Astrocyte (in vitro differentiated cells and primary cell): ENCODE data around the gene PCDHA2. TPM values are rescaled to one million over a fixed set of nuclear protein-coding genes. Genes with fewer than 3 reads are reported as not detected.

Source experiments
- DNase-seq: peaks from one replicate; pipeline ENCODE4 v3.0.0-alpha.2; 2010; ENCODE audit warnings: low read depth
- FAIRE-seq: peaks from 2 replicates; lab custom pipeline; 2011; peaks lifted over from hg19 to GRCh38; lab: Jason Lieb, UNC
- H2AFZ ChIP-seq: 2 replicates; pipeline ENCODE4 v1.6.0; 2012; ENCODE audit warnings: low read depth, low read length, inconsistent platforms
- H3K27ac ChIP-seq: 2 replicates; pipeline ENCODE4 v1.5.1; 2011; ENCODE audit warnings: low read depth, low read length, inconsistent platforms
- H3K27me3 ChIP-seq: 2 replicates; pipeline ENCODE4 v1.6.0; 2011; ENCODE audit warnings: low read length, inconsistent platforms; ENCODE audit not compliant: insufficient read depth
- H3K36me3 ChIP-seq: 2 replicates; pipeline ENCODE4 v1.5.1; 2011; ENCODE audit warnings: low read length, inconsistent platforms; ENCODE audit not compliant: insufficient read depth
- H3K4me1 ChIP-seq: 2 replicates; pipeline ENCODE4 v1.5.1; 2011; ENCODE audit warnings: low read length, inconsistent platforms; ENCODE audit not compliant: insufficient read depth
- H3K4me2 ChIP-seq: 2 replicates; pipeline ENCODE4 v1.6.0; 2012; ENCODE audit warnings: low read length, inconsistent platforms
- H3K4me3 ChIP-seq: 2 replicates; pipeline ENCODE4 v1.5.1; 2011; ENCODE audit warnings: low read depth, mild to moderate bottlenecking, low read length, inconsistent platforms; ENCODE audit not compliant: insufficient read depth
- H3K79me2 ChIP-seq: 2 replicates; pipeline ENCODE4 v1.6.0; 2012; ENCODE audit warnings: mild to moderate bottlenecking, low read length, inconsistent platforms; ENCODE audit not compliant: insufficient read depth
- H3K9ac ChIP-seq: 2 replicates; pipeline ENCODE4 v1.6.0; 2012; ENCODE audit warnings: mild to moderate bottlenecking, low read length, inconsistent platforms
- H3K9me3 ChIP-seq: 2 replicates; pipeline ENCODE4 v1.5.1; 2012; ENCODE audit warnings: low read depth, mild to moderate bottlenecking, low read length, inconsistent platforms; ENCODE audit not compliant: insufficient read depth
- H4K20me1 ChIP-seq: 2 replicates; pipeline ENCODE4 v1.6.0; 2012; ENCODE audit warnings: low read length, inconsistent platforms; ENCODE audit not compliant: insufficient read depth
- H3K27ac Mint-ChIP-seq: one replicate; pipeline ENCODE4 v1.8.0; 2021; ENCODE audit warnings: mild to moderate bottlenecking, mixed read lengths; ENCODE audit not compliant: unreplicated experiment
- H3K27me3 Mint-ChIP-seq: one replicate; pipeline ENCODE4 v1.8.0; 2021; ENCODE audit warnings: low read depth, mixed read lengths; ENCODE audit not compliant: unreplicated experiment
- H3K36me3 Mint-ChIP-seq: one replicate; pipeline ENCODE4 v1.8.0; 2021; ENCODE audit warnings: low read depth, mixed read lengths; ENCODE audit not compliant: unreplicated experiment
- H3K4me1 Mint-ChIP-seq: one replicate; pipeline ENCODE4 v1.8.0; 2021; ENCODE audit warnings: low read depth, mixed read lengths; ENCODE audit not compliant: unreplicated experiment
- H3K4me3 Mint-ChIP-seq: one replicate; pipeline ENCODE4 v1.8.0; 2021; ENCODE audit warnings: mild to moderate bottlenecking, moderate library complexity, mixed read lengths; ENCODE audit not compliant: unreplicated experiment
- H3K9me3 Mint-ChIP-seq: one replicate; pipeline ENCODE4 v1.8.0; 2021; ENCODE audit warnings: mild to moderate bottlenecking, mixed read lengths; ENCODE audit not compliant: unreplicated experiment
- CTCF ChIP-seq: IDR thresholded peaks from 2 replicates; pipeline ENCODE4 v1.5.1; 2011; ENCODE audit warnings: low read depth, mild to moderate bottlenecking, inconsistent platforms, low read length, moderate library complexity; ENCODE audit not compliant: insufficient read depth
- EZH2 ChIP-seq: IDR thresholded peaks from 2 replicates; pipeline ENCODE4 v1.6.1; 2012; ENCODE audit warnings: mild to moderate bottlenecking, low read length, inconsistent platforms; ENCODE audit not compliant: insufficient read depth
- total RNA-seq: library from RNA; stranded (reverse); gene quantifications from 2 replicates; pipeline ENCODE4 v1.2.1, GENCODE V29; 2021

PCDHA2 gene
- total RNA-seq, 1 donor from 2014 or later, result 2.3 TPM

- no peak within 1 kb of the TSS for H3K27ac ChIP-seq
- Mint-ChIP-seq H3K4me3 (no peak within 1 kb of the TSS), H3K27me3 (no peaks in the 10 kb centered on the region), H3K4me1 (no peaks in the 10 kb centered on the region), H3K36me3 (peaks cover 16% of the 10 kb centered on the region), H3K27ac (no peak within 1 kb of the TSS), H3K9me3 (peaks cover 5% of the 10 kb centered on the region)
- H3K9me3 ChIP-seq, result peaks cover 3% of the 10 kb centered on the region
- H3K79me2 ChIP-seq, result no peaks in the 10 kb centered on the region
- no peaks in the 10 kb centered on the region for H4K20me1 ChIP-seq
- no peak within 1 kb of the TSS for H3K4me2 ChIP-seq
- H3K27me3 ChIP-seq, result no peaks in the 10 kb centered on the region
- no peak within 1 kb of the TSS for H2AFZ ChIP-seq
- no peaks in the 10 kb centered on the region for H3K36me3 ChIP-seq
- FAIRE-seq (no peak), DNase-seq (no peak)
- no peak within 1 kb of the TSS for H3K9ac ChIP-seq
- TF ChIP-seq CTCF, result peak; percentile 5
- no peak for TF ChIP-seq EZH2
- no peak within 1 kb of the TSS for H3K4me3 ChIP-seq
- H3K4me1 ChIP-seq, result no peaks in the 10 kb centered on the region
Observed at GRCh38 chr5:140840978-140841962, 46.6 kb downstream of the PCDHA2 start, which contains the start of gene PCDHA8. Gene PCDHA8 (plus strand): TSS chr5:140841187. CDS start chr5:140841322, 135 bp downstream.

DNA sequence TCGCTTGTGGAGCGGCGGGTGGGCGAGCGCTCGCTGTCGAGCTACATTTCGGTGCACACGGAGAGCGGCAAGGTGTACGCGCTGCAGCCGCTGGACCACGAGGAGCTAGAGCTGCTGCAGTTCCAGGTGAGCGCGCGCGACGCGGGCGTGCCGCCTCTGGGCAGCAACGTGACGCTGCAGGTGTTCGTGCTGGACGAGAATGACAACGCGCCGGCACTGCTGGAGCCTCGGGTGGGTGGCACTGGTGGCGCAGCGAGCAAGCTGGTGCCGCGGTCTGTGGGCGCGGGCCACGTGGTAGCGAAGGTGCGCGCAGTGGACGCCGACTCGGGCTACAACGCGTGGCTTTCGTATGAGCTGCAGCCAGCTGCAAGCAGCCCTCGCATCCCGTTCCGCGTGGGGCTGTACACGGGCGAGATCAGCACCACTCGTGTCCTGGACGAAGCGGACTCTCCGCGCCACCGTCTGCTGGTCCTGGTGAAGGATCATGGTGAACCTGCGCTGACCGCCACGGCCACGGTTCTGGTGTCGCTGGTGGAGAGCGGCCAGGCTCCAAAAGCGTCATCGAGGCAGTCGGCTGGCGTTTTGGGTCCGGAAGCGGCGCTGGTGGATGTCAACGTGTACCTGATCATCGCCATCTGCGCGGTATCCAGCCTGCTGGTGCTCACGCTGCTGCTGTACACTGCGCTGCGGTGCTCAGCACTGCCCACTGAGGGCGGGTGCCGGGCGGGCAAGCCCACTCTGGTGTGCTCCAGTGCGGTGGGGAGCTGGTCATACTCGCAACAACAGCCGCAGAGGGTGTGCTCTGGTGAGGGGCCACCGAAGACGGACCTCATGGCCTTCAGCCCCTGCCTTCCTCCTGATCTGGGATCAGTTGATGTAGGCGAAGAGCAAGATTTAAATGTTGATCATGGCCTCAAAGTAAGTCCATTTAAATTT is 48.4 kb downstream of the PCDHA2 start:
- no peaks in the 10 kb centered on the region for H3K36me3 ChIP-seq
- H3K27ac ChIP-seq, result no peak overlapping the region
- H3K4me3 ChIP-seq, result no peak overlapping the region
- H4K20me1 ChIP-seq, result no peaks in the 10 kb centered on the region
- DNase-seq (no peak), FAIRE-seq (no peak)
- Mint-ChIP-seq H3K27ac (no peak overlapping the region), H3K4me3 (no peak overlapping the region), H3K9me3 (peaks cover 5% of the 10 kb centered on the region), H3K36me3 (peaks cover 16% of the 10 kb centered on the region), H3K27me3 (no peaks in the 10 kb centered on the region), H3K4me1 (no peaks in the 10 kb centered on the region)
- no peak overlapping the region for H3K9ac ChIP-seq
- H3K4me2 ChIP-seq, result no peak overlapping the region
- H3K4me1 ChIP-seq, result no peaks in the 10 kb centered on the region
- H3K9me3 ChIP-seq, result no peaks in the 10 kb centered on the region
- no peak overlapping the region for H2AFZ ChIP-seq
- TF ChIP-seq CTCF, result no peak
- no peak for TF ChIP-seq EZH2
- no peaks in the 10 kb centered on the region for H3K79me2 ChIP-seq
- no peaks in the 10 kb centered on the region for H3K27me3 ChIP-seq

Other genes starting within 250 kb of the PCDHA2 start
- gene EIF4EBP3, start 247.2 kb upstream of the PCDHA2 start, total RNA-seq, result 2.4 and 3.6 TPM in 2 replicates
- 71.3 and 72.4 TPM in 2 replicates for gene SRA1, start 237.4 kb upstream of the PCDHA2 start, total RNA-seq
- 20.4 and 21.1 TPM in 2 replicates for gene APBB3, start 230.3 kb upstream of the PCDHA2 start, total RNA-seq
- 59.9 and 61.8 TPM in 2 replicates for gene SLC35A4, start 230.0 kb upstream of the PCDHA2 start, total RNA-seq
- 0.16 and 0.34 TPM in 2 replicates for gene CD14, start 161.7 kb upstream of the PCDHA2 start, total RNA-seq
- gene TMCO6, start 155.4 kb upstream of the PCDHA2 start, total RNA-seq, result 7.0 and 8.0 TPM in 2 replicates
- 55.9 and 62.3 TPM in 2 replicates for gene NDUFA2, start 147.2 kb upstream of the PCDHA2 start, total RNA-seq
- 67.3 and 71.6 TPM in 2 replicates for gene IK, start 147.0 kb upstream of the PCDHA2 start, total RNA-seq
- gene WDR55, start 129.9 kb upstream of the PCDHA2 start, total RNA-seq, result 28.8 and 31.2 TPM in 2 replicates
- 1.4 and 1.7 TPM in 2 replicates for gene DND1, start 121.3 kb upstream of the PCDHA2 start, total RNA-seq
- 84.6 and 95.2 TPM in 2 replicates for gene HARS1, start 103.5 kb upstream of the PCDHA2 start, total RNA-seq
- gene HARS2, start 103.4 kb upstream of the PCDHA2 start, total RNA-seq, result 26.5 and 29.9 TPM in 2 replicates
- 53.5 and 57.4 TPM in 2 replicates for gene ZMAT2, start 94.4 kb upstream of the PCDHA2 start, total RNA-seq
- not detected in 2 replicates for gene PCDHA1, start 8.7 kb upstream of the PCDHA2 start, total RNA-seq
- 0.84 and 1.1 TPM in 2 replicates for gene PCDHA3, start 6.2 kb downstream of the PCDHA2 start, total RNA-seq
- gene PCDHA4, start 12.2 kb downstream of the PCDHA2 start, total RNA-seq, result 9.5 and 9.6 TPM in 2 replicates
- gene PCDHA5, start 26.8 kb downstream of the PCDHA2 start, total RNA-seq, result 1.0 and 1.7 TPM in 2 replicates
- 2.7 TPM in 2 replicates for gene PCDHA6, start 33.1 kb downstream of the PCDHA2 start, total RNA-seq
- gene PCDHA7, start 39.4 kb downstream of the PCDHA2 start, total RNA-seq, result 2.6 TPM in 2 replicates
- 0.99 and 1.0 TPM in 2 replicates for gene PCDHA8, start 46.3 kb downstream of the PCDHA2 start, total RNA-seq
- 0.95 and 1.1 TPM in 2 replicates for gene PCDHA9, start 53.5 kb downstream of the PCDHA2 start, total RNA-seq
- gene PCDHA10, start 61.0 kb downstream of the PCDHA2 start, total RNA-seq, result 15.5 and 16.0 TPM in 2 replicates
- gene PCDHA11, start 74.1 kb downstream of the PCDHA2 start, total RNA-seq, result 4.9 and 5.8 TPM in 2 replicates
- 13.8 and 16.0 TPM in 2 replicates for gene PCDHA12, start 80.5 kb downstream of the PCDHA2 start, total RNA-seq
- 1.2 and 1.7 TPM in 2 replicates for gene PCDHA13, start 87.3 kb downstream of the PCDHA2 start, total RNA-seq
- gene PCDHAC1, start 131.4 kb downstream of the PCDHA2 start, total RNA-seq, result 5.7 and 5.9 TPM in 2 replicates
- 6.9 and 7.7 TPM in 2 replicates for gene PCDHAC2, start 171.6 kb downstream of the PCDHA2 start, total RNA-seq